GM12873 (cell line): ENCODE data around the gene RHEB.

Experiments
- TF ChIP-seq, protein P1 (sequence below): IDR thresholded peaks from 2 replicates; pipeline ENCODE4 v1.5.1; 2012; ENCODE audit warnings: low read depth, mild to moderate bottlenecking, moderate library complexity, low read length, control low read depth; ENCODE audit not compliant: insufficient read depth; ENCODE audit errors: missing control alignments

Gene RHEB

DNA sequence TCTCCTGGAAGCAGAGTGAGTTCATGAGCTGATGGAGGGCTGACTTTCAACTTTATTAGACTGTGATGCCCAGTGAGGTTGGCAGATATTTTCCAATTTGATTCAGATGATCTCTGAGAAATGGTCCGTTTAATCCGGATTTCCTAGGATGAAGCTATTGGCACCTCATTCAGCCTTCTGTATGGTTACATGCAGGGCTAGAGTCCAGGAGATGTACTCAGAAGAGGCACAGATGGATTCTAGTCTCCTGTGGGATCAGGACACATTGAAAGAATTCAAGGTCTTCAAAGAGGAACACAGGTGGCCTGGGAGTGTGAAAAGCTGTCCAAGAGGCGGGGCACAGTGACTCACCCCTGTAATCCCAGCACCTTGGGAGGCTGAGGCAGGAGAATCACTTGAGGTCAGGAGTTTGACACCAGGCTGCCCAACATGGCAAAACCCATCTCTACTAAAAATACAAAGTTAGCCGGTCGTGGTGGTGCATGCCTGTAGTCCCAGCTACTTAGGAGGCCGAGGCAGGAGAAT lies 23.0 kb upstream of the RHEB start:
- TF ChIP-seq, protein P1, sequence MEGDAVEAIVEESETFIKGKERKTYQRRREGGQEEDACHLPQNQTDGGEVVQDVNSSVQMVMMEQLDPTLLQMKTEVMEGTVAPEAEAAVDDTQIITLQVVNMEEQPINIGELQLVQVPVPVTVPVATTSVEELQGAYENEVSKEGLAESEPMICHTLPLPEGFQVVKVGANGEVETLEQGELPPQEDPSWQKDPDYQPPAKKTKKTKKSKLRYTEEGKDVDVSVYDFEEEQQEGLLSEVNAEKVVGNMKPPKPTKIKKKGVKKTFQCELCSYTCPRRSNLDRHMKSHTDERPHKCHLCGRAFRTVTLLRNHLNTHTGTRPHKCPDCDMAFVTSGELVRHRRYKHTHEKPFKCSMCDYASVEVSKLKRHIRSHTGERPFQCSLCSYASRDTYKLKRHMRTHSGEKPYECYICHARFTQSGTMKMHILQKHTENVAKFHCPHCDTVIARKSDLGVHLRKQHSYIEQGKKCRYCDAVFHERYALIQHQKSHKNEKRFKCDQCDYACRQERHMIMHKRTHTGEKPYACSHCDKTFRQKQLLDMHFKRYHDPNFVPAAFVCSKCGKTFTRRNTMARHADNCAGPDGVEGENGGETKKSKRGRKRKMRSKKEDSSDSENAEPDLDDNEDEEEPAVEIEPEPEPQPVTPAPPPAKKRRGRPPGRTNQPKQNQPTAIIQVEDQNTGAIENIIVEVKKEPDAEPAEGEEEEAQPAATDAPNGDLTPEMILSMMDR, result no peak

DNA sequence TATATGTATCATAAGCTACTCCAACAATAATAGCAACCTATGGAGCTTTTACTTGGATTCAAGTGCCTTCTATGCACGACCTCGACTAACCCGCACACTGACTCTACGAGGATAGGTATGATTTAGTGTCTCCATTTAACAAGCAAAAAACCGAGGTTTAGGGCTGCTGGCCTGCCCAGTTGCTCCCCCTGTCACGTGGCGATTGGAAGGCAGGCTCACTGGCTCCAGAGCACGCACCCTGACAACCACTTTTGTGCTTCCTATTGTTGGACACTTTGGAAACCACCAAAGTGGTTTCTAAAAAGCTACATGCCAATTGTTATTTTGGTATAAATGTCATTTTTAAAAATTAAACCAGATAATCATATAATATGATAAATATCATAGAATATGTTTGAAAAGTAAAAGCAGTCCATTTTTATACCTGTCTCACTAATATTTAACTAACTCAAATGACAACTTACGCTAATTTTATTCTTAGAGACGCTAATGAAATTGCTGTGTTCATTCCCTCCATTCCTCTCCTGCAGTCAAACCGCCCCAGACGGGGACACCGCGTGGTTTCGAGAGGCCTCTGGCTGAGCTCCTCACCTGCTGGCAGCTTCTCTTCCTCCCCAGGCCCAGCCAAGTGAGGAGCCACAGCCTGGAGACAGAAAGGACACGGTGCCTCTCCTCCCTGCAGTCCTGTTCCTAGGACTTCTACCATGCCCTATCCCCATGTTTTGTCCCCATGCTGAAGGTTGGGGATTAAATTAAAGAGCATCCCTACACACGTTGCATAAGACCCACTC lies 22.2 kb upstream of the RHEB start:
- TF ChIP-seq, protein P1, result no peak

DNA sequence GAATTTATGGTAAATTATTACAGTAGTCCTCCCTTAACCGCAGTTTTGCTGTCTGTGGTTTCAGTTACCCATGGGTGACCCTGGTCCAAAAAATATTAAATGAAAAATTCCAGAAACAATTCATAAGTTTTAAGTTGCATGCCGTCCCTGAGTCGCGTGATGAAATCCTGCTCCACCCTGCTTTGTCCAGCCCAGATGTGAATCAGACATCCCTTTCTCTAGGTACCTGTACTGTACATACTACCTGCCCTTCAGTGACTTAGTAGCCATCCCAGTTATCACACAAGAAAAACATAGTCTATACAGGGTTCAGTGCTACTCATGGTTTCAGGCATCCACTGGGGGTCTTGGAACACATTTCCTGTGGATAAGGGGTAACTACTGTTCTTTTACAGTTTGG lies 20.5 kb upstream of the RHEB start:
- TF ChIP-seq, protein P1, result no peak

DNA sequence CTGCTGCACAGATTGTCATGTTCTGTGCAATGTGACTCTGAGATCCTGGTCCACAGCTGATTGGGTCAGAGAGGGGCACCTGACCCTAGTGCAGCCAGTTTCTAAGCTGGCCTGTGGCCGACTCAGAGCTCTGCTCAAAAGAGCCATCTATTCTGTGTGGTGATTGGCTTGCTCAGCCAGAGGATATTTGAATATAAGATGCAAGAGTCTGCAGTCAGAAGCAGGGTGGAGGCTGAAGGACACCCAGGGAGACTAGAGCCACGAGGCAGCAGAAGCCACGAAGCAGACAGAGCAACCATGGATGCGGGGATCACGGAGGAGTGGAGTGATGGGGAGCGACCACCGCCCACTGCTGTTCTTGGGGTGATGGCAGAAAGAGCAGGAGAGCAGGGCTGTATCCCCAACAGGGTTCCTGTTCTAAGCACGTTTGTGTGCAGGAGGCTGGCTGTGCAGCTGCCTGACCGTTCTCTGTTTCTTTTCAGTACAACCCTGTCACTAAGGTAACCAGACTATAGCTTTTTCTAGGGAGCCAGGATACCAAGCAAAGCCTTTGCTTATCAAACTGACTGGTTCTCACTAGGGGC lies 19.5 kb upstream of the RHEB start:
- TF ChIP-seq, protein P1, result no peak

DNA sequence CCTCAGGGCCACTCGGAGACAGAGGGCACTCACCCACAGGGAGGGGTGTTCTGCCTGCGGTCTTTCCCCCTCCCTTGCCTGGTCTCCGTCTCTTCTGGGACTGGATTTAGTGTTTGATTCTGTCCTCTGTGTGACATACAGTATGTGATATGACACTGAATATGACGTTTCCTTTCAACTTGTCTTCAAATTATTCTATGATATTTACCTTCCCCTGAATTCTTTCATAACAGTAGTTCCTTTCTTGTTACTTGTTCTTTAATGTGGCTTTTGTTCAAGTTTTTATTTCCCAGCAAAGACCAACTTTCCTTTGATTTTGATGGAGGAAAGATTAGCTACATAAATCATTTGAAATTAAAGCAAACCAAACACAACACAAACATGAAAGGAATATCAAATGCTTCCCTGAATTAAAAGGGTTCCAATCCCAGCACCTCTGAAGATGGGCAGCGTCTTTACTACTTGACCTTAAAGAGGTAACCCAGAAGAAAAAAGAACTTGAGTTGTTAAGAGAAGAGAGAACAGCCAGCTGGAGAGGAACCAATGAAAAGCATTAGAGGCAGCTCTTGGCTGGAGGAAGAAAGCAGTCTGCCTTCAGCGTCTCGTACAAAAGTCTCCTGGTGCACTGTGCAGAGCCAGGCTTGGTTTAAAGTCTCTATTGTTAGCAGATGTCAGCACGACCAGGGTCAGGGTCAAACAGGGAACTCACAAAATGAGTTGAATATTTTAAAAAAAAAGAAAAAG lies 18.3 kb upstream of the RHEB start:
- TF ChIP-seq, protein P1, result no peak

DNA sequence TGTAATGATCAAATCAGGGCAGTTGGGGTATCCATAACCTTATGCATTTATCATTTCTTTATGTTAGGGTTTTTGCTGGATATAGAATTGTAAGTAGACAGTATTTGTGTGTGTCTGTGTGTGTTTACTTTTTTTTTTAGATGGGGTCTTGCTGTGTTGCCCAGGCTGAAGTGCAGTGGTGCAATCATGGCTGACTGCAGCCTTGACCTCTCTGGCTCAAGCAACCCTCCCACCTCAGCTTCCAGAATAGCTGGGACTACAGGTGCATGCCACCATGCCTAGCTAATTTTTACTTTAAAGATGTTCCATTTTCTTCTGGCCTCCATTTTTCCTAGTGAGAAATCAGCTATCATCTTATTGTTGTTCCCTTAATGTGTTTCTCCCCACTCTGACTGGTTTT lies 10.1 kb upstream of the RHEB start:
- TF ChIP-seq, protein P1, result no peak

DNA sequence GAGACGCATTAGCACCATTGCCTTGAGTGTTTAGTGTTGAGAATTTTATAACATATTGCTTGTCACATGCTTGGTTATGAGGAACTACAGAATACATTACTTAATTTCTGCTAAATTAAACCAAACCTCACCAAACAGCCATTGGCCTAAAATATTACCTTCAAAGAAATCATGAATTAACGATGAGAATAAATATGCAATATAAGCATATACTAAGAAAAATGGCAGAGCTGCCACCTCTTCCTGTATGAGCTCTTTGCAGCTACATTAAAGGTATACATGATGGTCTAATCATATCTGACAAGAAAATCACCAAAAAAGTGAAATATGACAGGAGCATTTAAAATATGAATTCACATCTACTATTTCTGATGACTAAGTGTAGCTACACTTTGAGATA lies 5.2 kb upstream of the RHEB start:
- TF ChIP-seq, protein P1, result no peak
